Gastrocnemius medialis (tissue), 4 donors: ENCODE data around the gene CMTM7.

Experiments
- POLR2A ChIP-seq, 2 donors: fragments of 450-650 bp; IDR thresholded peaks; one replicate each; pipeline ENCODE4 v1.6.1; 2017; ENCODE audit warnings: antibody characterized with exemption in 2 of 2, mild to moderate bottlenecking in 2 of 2, moderate library complexity in 2 of 2
- TF ChIP-seq, protein P1 (sequence below), 5 experiments: fragments of 450-650 bp in 3 of 5; fragments of 200-600 bp in 2 of 5; sonication (generic) in 2 of 5; IDR thresholded peaks in 4 of 5; conservative IDR thresholded peaks in 1 of 5; 1 replicate in 4 of 5; 2 replicates in 1 of 5; pipeline ENCODE4 v1.5.1; 2016 to 2019; ENCODE audit warnings: antibody characterized with exemption in 5 of 5, mild to moderate bottlenecking in 3 of 5, moderate library complexity in 3 of 5

DNA sequence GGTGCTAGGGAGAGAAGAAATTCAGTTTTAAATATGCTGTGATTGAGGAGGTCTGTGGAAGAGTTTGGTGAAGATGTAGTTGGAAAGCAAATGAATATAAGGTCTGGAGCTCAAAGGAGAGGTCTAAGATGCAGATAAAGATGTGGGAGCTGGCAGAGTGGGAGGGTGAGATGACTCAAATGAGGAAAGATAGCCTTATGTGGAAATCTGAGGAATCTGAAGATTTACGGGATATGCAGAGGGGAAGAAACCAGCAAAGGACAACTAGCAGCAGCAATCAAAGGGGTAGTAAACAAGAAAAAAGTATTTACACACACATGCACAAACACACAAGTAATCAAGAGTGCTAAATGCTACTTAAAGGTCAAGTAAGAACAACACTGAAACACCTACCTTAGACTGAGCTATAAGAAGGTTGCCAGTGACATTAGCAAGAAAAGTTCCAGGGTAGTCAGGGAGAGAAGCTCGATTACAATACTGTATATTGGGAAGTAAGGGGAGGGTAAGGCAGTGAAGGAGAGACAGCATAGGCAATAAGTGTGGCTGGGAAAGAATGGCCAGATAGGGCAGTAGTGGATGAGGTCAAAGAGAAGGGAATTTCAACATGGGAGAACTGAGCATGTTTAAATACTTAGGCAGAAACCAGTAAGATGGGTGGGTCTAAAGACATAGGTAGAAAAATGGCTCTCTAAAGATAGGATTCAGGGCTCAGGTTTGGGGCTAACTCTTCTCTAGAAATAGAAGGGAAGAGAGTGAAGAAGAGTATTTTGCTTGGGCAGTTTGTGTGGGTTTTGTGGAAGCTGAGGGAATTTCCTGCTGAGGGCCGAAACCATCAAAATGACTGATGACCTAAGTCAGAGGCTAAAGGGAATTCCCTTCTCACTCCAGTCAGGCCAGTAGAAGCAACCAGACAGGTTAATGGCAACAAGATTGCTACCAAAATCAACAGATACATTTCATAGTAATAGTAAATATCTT is 102.1 kb downstream of the CMTM7 start:
- TF ChIP-seq, protein P1, sequence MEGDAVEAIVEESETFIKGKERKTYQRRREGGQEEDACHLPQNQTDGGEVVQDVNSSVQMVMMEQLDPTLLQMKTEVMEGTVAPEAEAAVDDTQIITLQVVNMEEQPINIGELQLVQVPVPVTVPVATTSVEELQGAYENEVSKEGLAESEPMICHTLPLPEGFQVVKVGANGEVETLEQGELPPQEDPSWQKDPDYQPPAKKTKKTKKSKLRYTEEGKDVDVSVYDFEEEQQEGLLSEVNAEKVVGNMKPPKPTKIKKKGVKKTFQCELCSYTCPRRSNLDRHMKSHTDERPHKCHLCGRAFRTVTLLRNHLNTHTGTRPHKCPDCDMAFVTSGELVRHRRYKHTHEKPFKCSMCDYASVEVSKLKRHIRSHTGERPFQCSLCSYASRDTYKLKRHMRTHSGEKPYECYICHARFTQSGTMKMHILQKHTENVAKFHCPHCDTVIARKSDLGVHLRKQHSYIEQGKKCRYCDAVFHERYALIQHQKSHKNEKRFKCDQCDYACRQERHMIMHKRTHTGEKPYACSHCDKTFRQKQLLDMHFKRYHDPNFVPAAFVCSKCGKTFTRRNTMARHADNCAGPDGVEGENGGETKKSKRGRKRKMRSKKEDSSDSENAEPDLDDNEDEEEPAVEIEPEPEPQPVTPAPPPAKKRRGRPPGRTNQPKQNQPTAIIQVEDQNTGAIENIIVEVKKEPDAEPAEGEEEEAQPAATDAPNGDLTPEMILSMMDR (IDR thresholded peaks at IDR 0.05 in 4 of 5, conservative IDR thresholded peaks at IDR 0.05 in 1 of 5) = no peak
- TF ChIP-seq POLR2A (IDR thresholded peaks at IDR 0.05) = no peak
